Astrocyte of the hippocampus (primary cell): Measurements from ENCODE around the gene HNRNPU.

Source experiments
- DNase-seq: peaks from one replicate; pipeline ENCODE4 v3.0.0; 2011; ENCODE audit warnings: low read depth, low spot score

Gene HNRNPU

GRCh38 chr1:244802556-244803239 lies 61.6 kb downstream of the HNRNPU start:
- DNase-seq = no peak

- DNase-seq = no peak
Measured at GRCh38 chr1:244802041-244802440, 62.3 kb downstream of the HNRNPU start.

GRCh38 chr1:244801246-244801645 lies 63.1 kb downstream of the HNRNPU start:
- peak; percentile 31 for DNase-seq

- no peak for DNase-seq
Measured at GRCh38 chr1:244800821-244801220, 63.5 kb downstream of the HNRNPU start.
